Adipocyte (in vitro differentiated cells): ENCODE results near the gene KRTAP12-4.
"Not testable (repeated sequence)": the region's sequence is repeated elsewhere in the genome, so short reads cannot be mapped to it uniquely, and the experiment has no call there.

Experiments used
- DNase-seq: peaks from one replicate; pipeline ENCODE4 v3.0.0-alpha.2; 2015; ENCODE audit warnings: low read depth
- H3K27me3 ChIP-seq: replicated peaks from 2 replicates; pipeline ENCODE4 v1.7.0; 2013; ENCODE audit warnings: mild to moderate bottlenecking, low read length, moderate library complexity; ENCODE audit not compliant: control insufficient read depth, insufficient read depth
- H3K36me3 ChIP-seq: 2 replicates; pipeline ENCODE4 v1.7.0; 2013; ENCODE audit warnings: low read length, mild to moderate bottlenecking, moderate library complexity; ENCODE audit not compliant: control insufficient read depth, insufficient read depth, severe bottlenecking
- H3K4me1 ChIP-seq: 2 replicates; pipeline ENCODE4 v1.7.0; 2013; ENCODE audit warnings: mild to moderate bottlenecking, low read length, moderate library complexity; ENCODE audit not compliant: control insufficient read depth, insufficient read depth
- H3K4me3 ChIP-seq: 2 replicates; pipeline ENCODE4 v1.7.0; 2013; ENCODE audit warnings: mild to moderate bottlenecking, low read length, moderate library complexity
- H3K9ac ChIP-seq: 2 replicates; pipeline ENCODE4 v1.7.0; 2013; ENCODE audit warnings: mild to moderate bottlenecking, low read length, moderate library complexity
- H3K9me3 ChIP-seq: 2 replicates; pipeline ENCODE4 v1.7.0; 2013; ENCODE audit warnings: mild to moderate bottlenecking, low read length, moderate library complexity; ENCODE audit not compliant: control insufficient read depth

Gene KRTAP12-4

DNA sequence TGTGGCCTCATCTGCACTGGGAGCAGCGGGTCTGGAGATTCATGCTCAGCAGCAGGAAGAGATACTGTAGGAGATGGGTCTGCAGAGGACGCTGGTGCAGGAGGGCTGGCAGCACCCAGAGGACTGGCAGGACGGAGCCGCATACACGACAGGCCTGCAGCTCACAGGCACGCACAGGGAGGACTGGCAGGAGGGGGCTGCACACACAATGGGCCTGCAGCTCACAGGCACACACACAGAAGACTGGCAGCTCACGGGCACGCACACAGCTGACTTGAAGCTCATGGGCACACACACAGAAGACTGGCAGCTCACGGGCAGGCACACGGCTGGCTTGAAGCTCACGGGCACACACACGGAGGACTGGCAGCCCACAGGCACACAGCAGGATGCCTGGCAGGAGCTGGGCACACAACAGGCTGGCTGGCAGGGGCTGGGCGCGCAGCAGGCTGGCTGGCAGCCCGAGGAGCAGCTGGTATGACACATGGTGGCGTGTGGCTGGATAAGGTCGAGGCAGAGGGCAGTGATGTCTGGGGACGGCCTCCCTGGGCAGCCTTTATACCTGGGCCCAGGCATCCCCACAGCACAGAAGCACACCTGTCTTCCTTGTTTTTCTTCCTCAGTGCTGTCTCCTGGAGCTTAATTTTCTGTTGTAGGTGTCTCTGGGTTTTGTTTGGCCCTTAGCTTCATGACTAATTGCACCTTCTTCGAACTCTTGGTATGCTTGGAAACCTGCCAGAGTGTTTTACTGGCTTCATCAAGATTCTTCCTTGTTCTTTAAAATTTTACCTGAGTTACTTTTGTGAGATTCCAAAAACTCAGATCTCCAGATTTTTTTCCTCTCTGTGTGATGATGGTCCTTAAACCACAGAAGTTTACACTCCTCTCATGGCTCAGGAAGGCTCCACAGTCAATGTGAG lies 12.2 kb upstream of the KRTAP12-4 start, which contains the start of gene KRTAP12-2:
Gene KRTAP12-2, minus strand, starts transcription at position 527 of the 920 bp plus-strand sequence. Its CDS starts 41 bp downstream, at position 486.
- Histone ChIP-seq H3K36me3 (no peaks in the 10 kb centered on the region), H3K9me3 (peaks cover 25% of the 10 kb centered on the region), H3K4me1 (no peaks in the 10 kb centered on the region), H3K27me3 (no peaks in the 10 kb centered on the region), H3K9ac (no peak within 1 kb of the TSS), H3K4me3 (no peak within 1 kb of the TSS)
- DNase-seq, result no peak

DNA sequence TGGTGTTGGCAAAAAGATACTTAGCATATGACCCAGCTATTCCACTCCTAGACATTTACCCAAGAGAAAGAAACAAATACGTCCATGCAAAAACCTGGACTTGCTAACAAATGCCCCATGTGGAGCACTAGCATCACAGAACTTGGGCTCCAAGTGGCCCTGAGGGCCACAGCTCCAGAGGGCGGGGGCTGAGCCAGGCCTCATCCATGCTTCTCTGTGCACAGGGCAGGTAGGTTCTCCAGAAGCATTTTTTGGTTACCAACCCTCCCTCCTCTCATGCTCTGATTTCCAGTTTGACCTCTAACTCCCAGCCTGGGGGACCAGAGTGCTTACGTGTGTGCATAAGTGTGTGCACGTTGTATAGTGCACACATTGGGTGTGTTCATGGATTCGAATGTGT lies 10.2 kb upstream of the KRTAP12-4 start:
- no peak for DNase-seq
- H3K27me3 ChIP-seq, result no peaks in the 10 kb centered on the region
- H3K9me3 ChIP-seq, result peaks cover 25% of the 10 kb centered on the region
- H3K4me1 ChIP-seq, result no peaks in the 10 kb centered on the region
- no peaks in the 10 kb centered on the region for H3K36me3 ChIP-seq
- no peak overlapping the region for H3K9ac ChIP-seq
- no peak overlapping the region for H3K4me3 ChIP-seq

- not testable (repeated sequence) for H3K27me3 ChIP-seq, DNase-seq, H3K4me1 ChIP-seq, H3K36me3 ChIP-seq, H3K4me3 ChIP-seq, H3K9ac ChIP-seq
- H3K9me3 ChIP-seq, result peaks cover 21% of the 10 kb centered on the region
These were observed 7.1 kb upstream of the KRTAP12-4 start for GRCh38 chr21:44661567-44661966.

DNA sequence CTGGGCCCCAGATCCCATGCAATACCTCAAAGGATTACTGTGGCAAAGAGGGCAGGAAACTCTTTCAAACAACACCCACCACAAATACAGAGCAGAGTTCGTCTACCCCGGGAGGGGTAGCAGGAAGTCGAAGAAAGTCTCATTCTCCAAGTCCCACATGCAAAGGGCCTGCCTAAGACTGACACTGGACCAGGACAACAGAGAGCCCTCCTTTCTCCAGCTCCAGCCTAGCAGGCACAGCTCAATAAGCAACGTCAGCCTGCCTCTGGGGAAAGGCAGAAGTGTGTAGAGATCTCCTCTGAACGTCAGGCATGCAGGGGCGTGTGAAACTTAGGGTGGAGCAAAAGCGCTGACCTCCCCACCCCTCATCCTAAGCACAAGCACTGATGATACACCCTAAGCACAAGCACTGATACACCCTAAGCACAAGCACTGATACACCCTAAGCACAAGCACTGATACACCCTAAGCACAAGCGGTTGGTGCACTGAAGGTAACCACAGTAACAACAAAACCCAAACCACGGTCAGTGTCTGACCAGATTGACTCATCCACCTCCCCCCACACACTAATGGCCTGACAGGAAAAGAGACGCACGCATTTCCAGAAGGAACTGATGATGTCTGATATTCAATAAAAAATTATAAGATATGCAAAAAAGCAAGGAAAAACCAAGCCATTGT lies 4.6 kb upstream of the KRTAP12-4 start:
- H3K36me3 ChIP-seq, result no peaks in the 10 kb centered on the region
- peaks cover 3% of the 10 kb centered on the region for H3K27me3 ChIP-seq
- peaks cover 26% of the 10 kb centered on the region for H3K9me3 ChIP-seq
- DNase-seq, result no peak
- H3K9ac ChIP-seq, result no peak overlapping the region
- no peak overlapping the region for H3K4me3 ChIP-seq
- no peaks in the 10 kb centered on the region for H3K4me1 ChIP-seq

GRCh38 chr21:44658541-44658910 lies 4.1 kb upstream of the KRTAP12-4 start:
- no peak for DNase-seq
- Histone ChIP-seq H3K4me1 (no peaks in the 10 kb centered on the region), H3K4me3 (no peak overlapping the region), H3K27me3 (peaks cover 3% of the 10 kb centered on the region), H3K9ac (no peak overlapping the region), H3K36me3 (no peaks in the 10 kb centered on the region), H3K9me3 (peaks cover 21% of the 10 kb centered on the region)

DNA sequence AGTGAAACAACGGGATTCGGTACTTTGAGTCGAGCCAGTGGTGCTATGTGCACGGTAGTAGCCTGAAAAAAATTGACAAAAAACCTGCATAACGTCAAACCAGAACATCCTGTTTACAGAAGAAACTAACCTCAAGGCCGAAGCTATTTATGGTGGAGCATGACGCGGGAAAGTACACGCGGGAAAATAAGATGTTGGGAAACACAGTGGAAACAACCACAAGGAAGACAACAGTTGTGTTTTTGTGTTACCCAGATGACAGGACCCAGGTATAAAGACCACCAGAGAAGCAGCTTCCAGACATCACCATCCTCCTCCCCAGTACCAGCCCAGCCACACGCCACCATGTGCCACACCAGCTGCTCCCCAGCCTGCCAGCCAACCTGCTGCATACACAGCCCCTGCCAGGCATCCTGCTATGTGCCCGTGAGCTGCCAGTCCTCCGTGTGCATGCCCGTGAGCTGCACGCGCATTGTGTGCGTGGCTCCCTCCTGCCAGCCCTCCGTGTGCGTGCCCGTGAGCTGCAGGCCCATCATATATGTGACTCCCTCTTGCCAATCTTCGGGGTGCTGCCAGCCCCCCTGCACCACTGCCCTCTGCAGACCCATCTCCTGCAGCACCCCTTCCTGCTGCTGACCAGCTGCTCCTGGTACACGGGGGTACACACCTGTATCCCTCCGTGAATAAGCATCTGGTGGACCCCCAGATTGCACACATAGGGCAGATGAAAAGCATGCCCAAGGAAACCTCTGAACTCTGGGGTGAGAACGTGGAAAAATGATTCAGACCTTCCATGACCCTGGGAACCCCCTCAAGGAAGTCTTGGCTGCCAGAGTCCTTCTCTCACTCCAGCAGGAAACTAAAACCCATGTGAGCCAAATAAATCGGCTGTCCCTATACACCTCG lies 3.4 kb upstream of the KRTAP12-4 start, which contains the start of gene KRTAP12-3:
Gene KRTAP12-3, plus strand, starts transcription at position 298 of the 906 bp plus-strand sequence. Its CDS starts 48 bp downstream, at position 346.
- no peaks in the 10 kb centered on the region for H3K36me3 ChIP-seq
- no peak for DNase-seq
- no peak within 1 kb of the TSS for H3K9ac ChIP-seq
- H3K4me1 ChIP-seq, result no peaks in the 10 kb centered on the region
- H3K27me3 ChIP-seq, result peaks cover 3% of the 10 kb centered on the region
- H3K4me3 ChIP-seq, result no peak within 1 kb of the TSS
- H3K9me3 ChIP-seq, result peaks cover 17% of the 10 kb centered on the region

- DNase-seq, result no peak
- Histone ChIP-seq H3K9ac (no peak overlapping the region), H3K9me3 (peaks cover 14% of the 10 kb centered on the region), H3K27me3 (peaks cover 3% of the 10 kb centered on the region), H3K4me3 (no peak overlapping the region), H3K4me1 (no peaks in the 10 kb centered on the region), H3K36me3 (no peaks in the 10 kb centered on the region)
These were observed 2.4 kb upstream of the KRTAP12-4 start for GRCh38 chr21:44656868-44657267.

DNA sequence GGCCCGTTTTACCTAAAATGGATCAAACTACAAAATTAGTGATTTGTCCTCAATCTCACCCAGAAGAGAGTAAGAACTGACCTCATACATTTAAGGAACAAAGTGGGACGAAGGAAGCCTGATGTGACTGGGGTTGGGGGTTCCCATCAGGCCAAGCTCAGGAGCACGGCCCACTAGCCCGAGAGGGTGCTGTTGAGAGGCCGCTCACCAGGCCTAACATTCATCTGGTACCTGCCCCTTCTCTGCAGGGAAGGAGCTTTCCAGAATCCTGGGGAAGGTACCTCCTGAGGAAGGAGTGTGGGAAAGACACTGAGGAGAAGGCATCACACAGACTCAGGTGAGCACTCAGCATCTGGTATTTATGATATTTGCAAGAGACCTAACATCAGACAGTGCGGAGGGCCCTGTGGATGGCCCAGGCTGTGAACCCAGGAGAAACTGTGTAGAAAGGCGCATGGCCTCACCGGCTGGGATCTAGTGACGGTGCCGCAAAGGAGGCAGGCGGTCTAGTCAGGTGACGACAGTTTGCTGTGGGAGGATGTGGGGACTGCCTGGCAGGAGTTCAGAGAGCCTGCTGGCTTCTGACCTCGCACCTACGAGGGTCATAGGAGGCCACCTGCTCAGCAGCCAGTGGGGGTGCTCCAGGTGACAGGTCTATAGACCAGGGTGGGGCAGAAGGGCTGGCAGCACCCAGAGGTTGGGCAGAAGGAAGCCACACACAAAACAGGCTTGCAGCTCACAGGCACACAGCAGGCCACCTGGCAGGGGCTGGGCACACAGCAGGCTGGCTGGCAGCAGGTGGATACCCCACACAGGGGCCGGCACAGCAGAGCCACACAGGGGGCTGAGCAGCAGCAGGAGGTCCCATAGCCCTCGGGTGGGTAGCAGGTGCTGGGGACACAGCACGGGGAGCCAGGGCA lies 543 bp downstream of the KRTAP12-4 start:
- Histone ChIP-seq H3K4me1 (no peaks in the 10 kb centered on the region), H3K4me3 (no peak overlapping the region), H3K27me3 (peaks cover under 1% of the 10 kb centered on the region), H3K9ac (no peak overlapping the region), H3K36me3 (no peaks in the 10 kb centered on the region), H3K9me3 (peaks cover 14% of the 10 kb centered on the region)
- DNase-seq, result no peak

- H3K9ac ChIP-seq, result no peak overlapping the region
- no peak overlapping the region for H3K4me3 ChIP-seq
- no peaks in the 10 kb centered on the region for H3K36me3 ChIP-seq
- no peak for DNase-seq
- no peaks in the 10 kb centered on the region for H3K27me3 ChIP-seq
- peaks cover 14% of the 10 kb centered on the region for H3K9me3 ChIP-seq
- no peaks in the 10 kb centered on the region for H3K4me1 ChIP-seq
These were observed 1.3 kb downstream of the KRTAP12-4 start for GRCh38 chr21:44653123-44653522.

- Histone ChIP-seq H3K4me1 (no peaks in the 10 kb centered on the region), H3K27me3 (no peaks in the 10 kb centered on the region), H3K36me3 (no peaks in the 10 kb centered on the region), H3K9me3 (peaks cover 7% of the 10 kb centered on the region), H3K4me3 (no peak overlapping the region), H3K9ac (no peak overlapping the region)
- DNase-seq, result no peak
These were observed 3.3 kb downstream of the KRTAP12-4 start for GRCh38 chr21:44650973-44651675.
